GM12892 (cell line): ENCODE measurements around the gene TSR2.

Experiments used
- POLR2A ChIP-seq: IDR thresholded peaks from 2 replicates; pipeline ENCODE4 v1.6.1; 2011; ENCODE audit warnings: low read depth, low read length, control low read depth
- POLR2AphosphoS5 ChIP-seq: IDR thresholded peaks from 2 replicates; pipeline ENCODE4 v1.6.1; 2011; ENCODE audit warnings: low read depth, low read length, control low read depth
- TAF1 ChIP-seq: IDR thresholded peaks from 2 replicates; pipeline ENCODE4 v1.6.1; 2011; ENCODE audit warnings: low read depth, mild to moderate bottlenecking, control low read depth, low read length, borderline replicate concordance

DNA sequence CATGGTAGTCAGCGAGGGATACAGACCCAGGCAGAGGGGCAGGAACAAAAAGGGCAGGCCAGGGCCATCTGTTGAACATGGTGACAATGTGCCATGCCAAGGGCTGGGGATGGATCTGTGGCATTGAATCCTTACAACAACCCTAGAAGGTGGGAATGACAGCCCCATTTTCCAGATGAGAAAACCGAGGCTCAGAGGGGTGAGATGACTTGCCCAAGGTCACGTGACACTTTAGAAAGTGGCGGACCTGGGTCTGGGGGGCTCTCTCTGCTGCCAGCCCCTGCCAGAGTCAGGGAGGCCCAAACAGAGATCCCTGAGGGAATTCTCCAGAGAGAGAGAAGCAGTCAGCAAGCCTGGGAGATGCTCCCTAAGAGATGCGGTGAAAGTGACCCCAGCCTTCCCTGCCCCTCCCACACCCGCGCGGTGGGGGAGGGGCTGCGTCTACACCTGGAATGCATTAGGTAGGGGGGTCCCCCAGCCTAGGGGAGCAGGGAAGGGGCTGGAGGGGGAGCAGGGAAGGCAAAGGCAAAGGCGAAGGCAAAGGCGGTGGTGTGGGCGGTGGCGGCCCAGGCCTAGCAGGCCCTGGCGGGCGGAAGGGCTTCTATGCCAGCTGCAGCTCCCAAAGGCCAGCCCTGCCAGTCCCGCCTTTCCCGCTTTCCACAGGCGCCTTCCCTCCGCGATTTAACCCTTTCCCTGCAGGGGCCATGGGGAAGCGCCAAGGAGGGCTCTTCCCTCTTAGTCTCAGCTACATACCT, 42.8 kb downstream of the TSR2 start:
- TF ChIP-seq POLR2AphosphoS5 = no peak
- no peak for TF ChIP-seq TAF1
- no peak for TF ChIP-seq POLR2A
